Psoas muscle (tissue), 8 donors: ENCODE measurements around the gene ECE2. TPM values are rescaled to one million over a fixed set of nuclear protein-coding genes. Genes with fewer than 3 reads are reported as not detected.

Experiments used
- ATAC-seq, 4 donors: fragments of 200-7000 bp; cut with Tn5 transposase; one replicate each; pipeline ENCODE4 v1.9.1; 2020; ENCODE audit warnings: moderate library complexity in 3 of 4, mild to moderate bottlenecking in 2 of 4
- DNase-seq, 2 donors: peaks; one replicate each; pipeline ENCODE4 v3.0.0-alpha.2; 2020
- H3K27ac ChIP-seq: fragments of 200-600 bp; one replicate; pipeline ENCODE4 v1.8.0; 2022
- H3K27me3 ChIP-seq, 3 donors: fragments of 200-600 bp in 1 of 3; one replicate each; pipeline versions ENCODE4 v1.6.1 to v1.8.0; 2013 to 2022; ENCODE audit warnings: low read length in 2 of 3, mild to moderate bottlenecking in 2 of 3, moderate library complexity in 1 of 3; ENCODE audit not compliant: insufficient read depth in 3 of 3
- H3K36me3 ChIP-seq, 2 donors: fragments of 200-600 bp in 1 of 2; one replicate each; pipeline versions ENCODE4 v1.6.1 to v1.8.0; 2013 to 2022; ENCODE audit warnings: low read depth in 1 of 2, mild to moderate bottlenecking in 1 of 2, moderate library complexity in 1 of 2; ENCODE audit not compliant: insufficient read depth in 1 of 2
- H3K4me1 ChIP-seq: fragments of 200-600 bp; one replicate; pipeline ENCODE4 v1.8.0; 2022
- H3K4me3 ChIP-seq: fragments of 200-600 bp; one replicate; pipeline ENCODE4 v1.8.0; 2022; ENCODE audit warnings: mild to moderate bottlenecking
- H3K9me3 ChIP-seq: fragments of 200-600 bp; one replicate; pipeline ENCODE4 v1.8.0; 2022
- WGBS, 3 donors: extraction: QIAGEN DNeasy Blood & Tissue Kit; methylation state at CpG; one replicate each; pipeline versions ENCODE4 v1.1.6 to v1.1.7; 2013; 5-methylcytosine and 5-hydroxymethylcytosine counted together
- intact Hi-C, 2 donors: fragments of 100-400 bp; cut with DNase I; formaldehyde crosslinking; loops; one replicate each; pipeline versions ENCODE4 v1.11.0 to v1.14.2; 2022
- polyA plus RNA-seq, 3 donors: library from polyadenylated mRNA; stranded (reverse); fragments of 200-250 nt; gene quantifications; one replicate each; pipeline ENCODE4 v1.2.3, GENCODE V29; 2013
- total RNA-seq, 4 donors: library from RNA; stranded (reverse); fragmentation: NEBNext Ultra II Directional in 2 of 4; extraction: Animal tissue kit (Norgen Biotek cat#: 25700) in 2 of 4; gene quantifications; one replicate each; pipeline versions ENCODE4 v1.2.1 to v1.2.4, GENCODE V29; 2021 to 2023
- TF ChIP-seq, protein P1 (sequence below): fragments of 200-600 bp; IDR thresholded peaks from one replicate; pipeline ENCODE4 v1.8.0; 2022; ENCODE audit warnings: antibody characterized with exemption
- donor health status: healthy with polysubstance abuse.
- donor health status: DM: no; HTN: no; CAD: no; lungs with moderate emphysema.
- donor health status: Bipolar disorder and iron deficiency.
- donor health status: healthy.
- donor health status: DM: yes; HTN: yes; CAD: no.
- donor health status: DM: no; HTN: no; CAD: no.
- donor health status: DM: no; HTN: no; CAD: no.
- donor health status: DM: yes; HTN: yes; CAD: no.

ECE2 gene
- total and polyA plus RNA-seq, 7 donors, result not detected

DNA sequence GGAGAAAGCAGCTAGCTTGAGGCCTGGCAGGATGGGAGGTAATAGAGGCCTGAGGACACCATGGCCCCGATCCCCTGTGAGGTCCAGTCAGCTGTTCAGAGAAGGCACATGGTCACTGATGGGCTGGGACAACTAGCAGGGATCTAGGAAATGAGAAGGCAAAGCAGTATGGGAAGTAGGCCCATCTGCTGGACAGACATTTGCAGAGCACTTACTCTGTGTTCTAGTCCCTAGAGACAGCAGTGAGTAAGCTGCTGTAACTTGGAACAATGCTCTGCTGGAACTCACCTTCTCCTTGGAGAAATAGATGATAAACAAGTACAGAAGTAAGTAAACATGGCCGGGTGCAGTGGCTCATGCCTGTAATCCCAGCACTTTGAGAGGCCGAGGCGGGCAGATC lies 7.1 kb downstream of the ECE2 start:
- WGBS, 3 donors, result 86 to 93% (median 86%) methylated on average over 4 of the region's 4 CpGs
- no peaks in the 10 kb centered on the region for H3K36me3 ChIP-seq

DNA sequence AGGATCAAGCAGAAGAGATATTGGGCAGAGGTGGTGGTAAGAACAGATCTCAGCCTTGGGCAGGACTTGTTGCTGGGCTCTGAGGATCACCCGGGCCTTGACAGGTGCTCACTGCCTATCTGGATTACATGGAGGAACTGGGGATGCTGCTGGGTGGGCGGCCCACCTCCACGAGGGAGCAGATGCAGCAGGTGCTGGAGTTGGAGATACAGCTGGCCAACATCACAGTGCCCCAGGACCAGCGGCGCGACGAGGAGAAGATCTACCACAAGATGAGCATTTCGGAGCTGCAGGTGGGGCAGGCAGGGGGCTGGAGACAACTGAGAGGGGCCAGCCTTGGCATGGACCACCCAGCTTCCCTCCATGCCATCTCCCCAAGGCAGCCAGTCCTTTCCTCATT lies 7.9 kb downstream of the ECE2 start:
- Histone ChIP-seq H3K27me3 (no peaks in the 10 kb centered on the region), H3K9me3 (no peaks in the 10 kb centered on the region), H3K4me3 (no peak overlapping the region), H3K36me3 (no peaks in the 10 kb centered on the region), H3K27ac (no peak overlapping the region), H3K4me1 (no peaks in the 10 kb centered on the region)
- intact Hi-C loops, result loop anchor here in 1 of 2 donors (10.0 kb wide), 1 partner anchor 389 kb away; no protein-coding TSS in a partner anchor
- TF ChIP-seq, protein P1, sequence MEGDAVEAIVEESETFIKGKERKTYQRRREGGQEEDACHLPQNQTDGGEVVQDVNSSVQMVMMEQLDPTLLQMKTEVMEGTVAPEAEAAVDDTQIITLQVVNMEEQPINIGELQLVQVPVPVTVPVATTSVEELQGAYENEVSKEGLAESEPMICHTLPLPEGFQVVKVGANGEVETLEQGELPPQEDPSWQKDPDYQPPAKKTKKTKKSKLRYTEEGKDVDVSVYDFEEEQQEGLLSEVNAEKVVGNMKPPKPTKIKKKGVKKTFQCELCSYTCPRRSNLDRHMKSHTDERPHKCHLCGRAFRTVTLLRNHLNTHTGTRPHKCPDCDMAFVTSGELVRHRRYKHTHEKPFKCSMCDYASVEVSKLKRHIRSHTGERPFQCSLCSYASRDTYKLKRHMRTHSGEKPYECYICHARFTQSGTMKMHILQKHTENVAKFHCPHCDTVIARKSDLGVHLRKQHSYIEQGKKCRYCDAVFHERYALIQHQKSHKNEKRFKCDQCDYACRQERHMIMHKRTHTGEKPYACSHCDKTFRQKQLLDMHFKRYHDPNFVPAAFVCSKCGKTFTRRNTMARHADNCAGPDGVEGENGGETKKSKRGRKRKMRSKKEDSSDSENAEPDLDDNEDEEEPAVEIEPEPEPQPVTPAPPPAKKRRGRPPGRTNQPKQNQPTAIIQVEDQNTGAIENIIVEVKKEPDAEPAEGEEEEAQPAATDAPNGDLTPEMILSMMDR, result no peak
- DNase-seq (no peak), ATAC-seq (no peak)
- 79 to 86% (median 84%) methylated on average over 8 of the region's 8 CpGs for WGBS, 3 donors

More for the DNA sequence above, 7.1 kb downstream of the ECE2 start:
- Histone ChIP-seq H3K4me3 (no peak overlapping the region), H3K27me3 (no peaks in the 10 kb centered on the region), H3K9me3 (no peaks in the 10 kb centered on the region), H3K27ac (no peak overlapping the region), H3K4me1 (no peaks in the 10 kb centered on the region)
- intact Hi-C loops, result loop anchor here in 1 of 2 donors (10.0 kb wide), 1 partner anchor 388 kb away; no protein-coding TSS in a partner anchor
- ATAC-seq (no peak), DNase-seq (no peak)
- TF ChIP-seq, protein P1, result no peak

DNA sequence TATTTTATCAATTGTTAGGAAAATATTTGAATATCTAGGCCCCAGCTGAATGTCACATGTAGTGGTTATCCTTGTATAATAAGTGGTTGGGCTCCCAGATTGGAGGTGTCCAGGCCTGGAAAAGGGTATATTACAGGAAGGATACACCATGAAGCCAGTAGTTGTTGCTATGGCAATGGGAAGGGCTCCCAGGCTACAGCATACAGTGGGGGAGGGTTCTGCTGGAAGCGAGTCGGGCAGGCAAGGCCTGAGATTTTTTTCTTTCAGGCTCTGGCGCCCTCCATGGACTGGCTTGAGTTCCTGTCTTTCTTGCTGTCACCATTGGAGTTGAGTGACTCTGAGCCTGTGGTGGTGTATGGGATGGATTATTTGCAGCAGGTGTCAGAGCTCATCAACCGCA lies 8.9 kb downstream of the ECE2 start:
- DNase-seq (no peak), ATAC-seq (peak; percentile 19 to 46 (median 31))
- 11 to 17% (median 13%) methylated on average over 4 of the region's 4 CpGs for WGBS, 3 donors
- TF ChIP-seq, protein P1, result no peak
- intact Hi-C loops, result loop anchor here in 1 of 2 donors (10.0 kb wide), 1 partner anchor 390 kb away; no protein-coding TSS in a partner anchor
- H3K27me3 ChIP-seq, result no peaks in the 10 kb centered on the region
- no peak overlapping the region for H3K27ac ChIP-seq
- no peaks in the 10 kb centered on the region for H3K4me1 ChIP-seq
- H3K36me3 ChIP-seq, result no peaks in the 10 kb centered on the region
- H3K9me3 ChIP-seq, result no peaks in the 10 kb centered on the region
- H3K4me3 ChIP-seq, result no peak overlapping the region

DNA sequence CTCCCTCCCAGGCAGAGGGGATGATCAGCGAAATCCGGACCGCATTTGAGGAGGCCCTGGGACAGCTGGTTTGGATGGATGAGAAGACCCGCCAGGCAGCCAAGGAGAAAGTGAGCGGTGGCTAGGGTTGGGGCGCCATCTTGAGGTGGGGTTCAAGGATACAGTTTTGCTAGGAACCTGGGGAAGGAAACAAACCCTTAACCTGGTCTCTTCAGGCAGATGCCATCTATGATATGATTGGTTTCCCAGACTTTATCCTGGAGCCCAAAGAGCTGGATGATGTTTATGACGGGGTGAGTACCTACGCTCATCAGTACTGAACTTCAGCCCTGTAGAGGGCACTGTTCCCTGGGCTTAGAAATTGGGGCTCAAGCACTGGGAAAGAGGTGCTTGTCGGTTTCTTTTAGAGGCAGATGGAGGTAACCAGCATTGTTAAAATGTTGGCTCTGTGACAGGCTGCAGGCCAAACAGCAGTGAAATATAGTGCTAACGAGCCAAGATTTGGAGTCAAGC lies 13.7 kb downstream of the ECE2 start:
- 6 to 10% (median 8%) methylated on average over 10 of the region's 10 CpGs for WGBS, 3 donors
- DNase-seq (peak; percentile 45 to 71), ATAC-seq (peak; percentile 65 to 88 (median 82))
- no peaks in the 10 kb centered on the region for H3K4me1 ChIP-seq
- no peaks in the 10 kb centered on the region for H3K27me3 ChIP-seq
- H3K27ac ChIP-seq, result no peak overlapping the region
- TF ChIP-seq, protein P1, result peak; percentile 57
- H3K9me3 ChIP-seq, result no peaks in the 10 kb centered on the region
- H3K36me3 ChIP-seq, result no peaks in the 10 kb centered on the region
- intact Hi-C loops, result loop anchor here (2.0 to 10.0 kb wide), 2 partner anchors 61 to 395 kb away; partner anchors contain the start of gene VWA5B2 (in 1 of the 2)
- H3K4me3 ChIP-seq, result no peak overlapping the region

DNA sequence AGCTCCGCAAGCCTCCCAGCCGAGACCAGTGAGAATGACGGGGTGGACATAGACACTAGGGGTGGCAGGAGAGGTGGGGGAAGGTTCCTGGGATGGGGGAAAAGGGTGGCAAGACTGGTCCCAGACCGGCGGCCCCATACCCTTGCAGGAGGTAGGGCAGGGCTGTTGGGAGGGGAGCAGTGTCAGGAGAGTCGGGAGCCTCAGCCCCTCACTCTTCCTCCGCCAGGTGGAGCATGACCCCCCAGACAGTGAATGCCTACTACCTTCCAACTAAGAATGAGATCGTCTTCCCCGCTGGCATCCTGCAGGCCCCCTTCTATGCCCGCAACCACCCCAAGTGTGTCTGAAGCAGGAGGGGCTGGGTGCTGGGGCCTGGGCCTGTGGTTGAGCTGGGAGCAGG lies 14.5 kb downstream of the ECE2 start:
- DNase-seq (no peak), ATAC-seq (no peak)
- H3K27ac ChIP-seq, result no peak overlapping the region
- no peaks in the 10 kb centered on the region for H3K4me1 ChIP-seq
- H3K36me3 ChIP-seq, result no peaks in the 10 kb centered on the region
- H3K27me3 ChIP-seq, result no peaks in the 10 kb centered on the region
- TF ChIP-seq, protein P1, result no peak
- intact Hi-C loops, result loop anchor here in 1 of 2 donors (5.0 kb wide), 1 partner anchor 393 kb away; no protein-coding TSS in a partner anchor
- WGBS, 3 donors, result 80 to 86% (median 83%) methylated on average over 10 of the region's 10 CpGs
- no peaks in the 10 kb centered on the region for H3K9me3 ChIP-seq
- H3K4me3 ChIP-seq, result no peak overlapping the region
